ENCODE measurements around the gene TSPAN14. TPM values are rescaled to one million over a fixed set of nuclear protein-coding genes. Genes with fewer than 3 reads are reported as not detected.

Gene TSPAN14
- total and polyA plus RNA-seq, 10 of the 15 experiments (the other 5 are each of a cell fraction or from before 2014, with no cell fraction given) = 2.5 to 31.7 (median 17.9) TPM

DNA sequence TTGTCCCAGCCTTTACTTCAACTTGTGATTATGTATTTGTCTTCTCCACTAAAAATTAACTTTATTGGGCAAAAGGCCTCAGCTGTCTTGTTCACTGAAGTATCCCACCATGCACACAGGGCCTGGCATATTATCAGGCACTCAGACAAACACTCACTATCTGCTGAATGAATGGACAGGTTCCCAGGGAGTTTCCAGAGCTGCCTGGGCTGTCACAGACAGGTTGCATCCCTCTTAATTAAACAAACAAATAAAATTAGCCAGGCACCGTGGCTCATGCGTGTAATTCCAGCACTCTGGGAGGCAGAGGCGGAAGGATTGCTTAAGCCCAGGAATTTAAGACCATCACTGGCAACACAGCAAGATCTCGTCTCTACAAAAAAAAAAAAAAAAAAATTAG is 1.5 kb upstream of the TSPAN14 start:
- Histone ChIP-seq H3K27ac (ENCODE audit: control insufficient read depth, insufficient read depth) (no peak overlapping the region), H3K4me1 (ENCODE audit: control insufficient read depth, insufficient read depth, low read length) (peaks cover 37% of the 10 kb centered on the region), H2AFZ (ENCODE audit: control insufficient read depth, low read depth, low read length) (no peak overlapping the region), H3K9me3 (replicated peaks; ENCODE audit: control insufficient read depth, insufficient read depth, low read length) (peaks cover 3% of the 10 kb centered on the region; the same call in 1 of the 3 replicates), H3K9ac (ENCODE audit: control insufficient read depth, insufficient read depth, low read length) (no peak overlapping the region), H3K27me3 (replicated peaks in 1 of 2; ENCODE audit: control insufficient read depth in 2 of 2, insufficient read depth in 2 of 2, low read length in 1 of 2) (no peaks in the 10 kb centered on the region), H3K36me3 (ENCODE audit: control insufficient read depth in 2 of 2, insufficient read depth in 2 of 2, low read length in 1 of 2) (no peaks in the 10 kb centered on the region), H3K4me3 (no peak overlapping the region), H4K20me1 (ENCODE audit: control insufficient read depth, insufficient read depth) (no peaks in the 10 kb centered on the region), H3K79me2 (ENCODE audit: control insufficient read depth, insufficient read depth, low read length) (peaks cover 27% of the 10 kb centered on the region), H3K4me2 (ENCODE audit: control insufficient read depth, insufficient read depth) (no peak overlapping the region)
- RAD21 ChIA-PET (ENCODE audit: unreplicated experiment) = interaction anchor here (0.7 to 12.4 kb wide), 9 partner anchors 8 to 51 kb away, joined by 3 to 432 read pairs (median 4); no protein-coding TSS in a partner anchor
- DNase-seq (ENCODE audit: low read depth, low spot score) (no peak), ATAC-seq (no peak), FAIRE-seq (no peak)
- POLR2A ChIA-PET = interaction anchor here (0.6 to 9.6 kb wide), 7 partner anchors 17 to 261 kb away, joined by 3 to 190 read pairs (median 3); no protein-coding TSS in a partner anchor
- SMC1A ChIA-PET (ENCODE audit: uncharacterized antibody, unreplicated experiment) = interaction anchor here (0.9 to 36.0 kb wide), 7 partner anchors 8 to 98 kb away, joined by 3 to 1038 read pairs (median 5); no protein-coding TSS in a partner anchor
- WGBS (ENCODE audit: insufficient coverage, insufficient replicate concordance, low lambda C conversion rate, missing lambda C conversion rate) = 96% methylated on average over 3 of the region's 4 CpGs
- in situ Hi-C loops (cut with MboI) (no loop called here), intact Hi-C loops (cut with micrococcal nuclease; ENCODE audit: unreplicated experiment) (loop anchor here (10.0 kb wide), 1 partner anchor 652 kb away; no protein-coding TSS in a partner anchor)
- TF ChIP-seq BCL3 (IDR thresholded peaks at IDR 0.05; ENCODE audit: borderline replicate concordance, insufficient read depth, low read depth, low read length, poor library complexity, severe bottlenecking) = no peak
- no peak for TF ChIP-seq ESRRA (IDR thresholded peaks at IDR 0.05; ENCODE audit: low read length)
- no peak for TF ChIP-seq ZSCAN29 (IDR thresholded peaks at IDR 0.05)
- no peak for TF ChIP-seq E2F8 (IDR thresholded peaks at IDR 0.05; ENCODE audit: low read depth, partially characterized antibody)
- TF ChIP-seq, protein P1, sequence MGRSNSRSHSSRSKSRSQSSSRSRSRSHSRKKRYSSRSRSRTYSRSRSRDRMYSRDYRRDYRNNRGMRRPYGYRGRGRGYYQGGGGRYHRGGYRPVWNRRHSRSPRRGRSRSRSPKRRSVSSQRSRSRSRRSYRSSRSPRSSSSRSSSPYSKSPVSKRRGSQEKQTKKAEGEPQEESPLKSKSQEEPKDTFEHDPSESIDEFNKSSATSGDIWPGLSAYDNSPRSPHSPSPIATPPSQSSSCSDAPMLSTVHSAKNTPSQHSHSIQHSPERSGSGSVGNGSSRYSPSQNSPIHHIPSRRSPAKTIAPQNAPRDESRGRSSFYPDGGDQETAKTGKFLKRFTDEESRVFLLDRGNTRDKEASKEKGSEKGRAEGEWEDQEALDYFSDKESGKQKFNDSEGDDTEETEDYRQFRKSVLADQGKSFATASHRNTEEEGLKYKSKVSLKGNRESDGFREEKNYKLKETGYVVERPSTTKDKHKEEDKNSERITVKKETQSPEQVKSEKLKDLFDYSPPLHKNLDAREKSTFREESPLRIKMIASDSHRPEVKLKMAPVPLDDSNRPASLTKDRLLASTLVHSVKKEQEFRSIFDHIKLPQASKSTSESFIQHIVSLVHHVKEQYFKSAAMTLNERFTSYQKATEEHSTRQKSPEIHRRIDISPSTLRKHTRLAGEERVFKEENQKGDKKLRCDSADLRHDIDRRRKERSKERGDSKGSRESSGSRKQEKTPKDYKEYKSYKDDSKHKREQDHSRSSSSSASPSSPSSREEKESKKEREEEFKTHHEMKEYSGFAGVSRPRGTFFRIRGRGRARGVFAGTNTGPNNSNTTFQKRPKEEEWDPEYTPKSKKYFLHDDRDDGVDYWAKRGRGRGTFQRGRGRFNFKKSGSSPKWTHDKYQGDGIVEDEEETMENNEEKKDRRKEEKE (IDR thresholded peaks at IDR 0.05) = no peak
- TF ChIP-seq, protein P2, sequence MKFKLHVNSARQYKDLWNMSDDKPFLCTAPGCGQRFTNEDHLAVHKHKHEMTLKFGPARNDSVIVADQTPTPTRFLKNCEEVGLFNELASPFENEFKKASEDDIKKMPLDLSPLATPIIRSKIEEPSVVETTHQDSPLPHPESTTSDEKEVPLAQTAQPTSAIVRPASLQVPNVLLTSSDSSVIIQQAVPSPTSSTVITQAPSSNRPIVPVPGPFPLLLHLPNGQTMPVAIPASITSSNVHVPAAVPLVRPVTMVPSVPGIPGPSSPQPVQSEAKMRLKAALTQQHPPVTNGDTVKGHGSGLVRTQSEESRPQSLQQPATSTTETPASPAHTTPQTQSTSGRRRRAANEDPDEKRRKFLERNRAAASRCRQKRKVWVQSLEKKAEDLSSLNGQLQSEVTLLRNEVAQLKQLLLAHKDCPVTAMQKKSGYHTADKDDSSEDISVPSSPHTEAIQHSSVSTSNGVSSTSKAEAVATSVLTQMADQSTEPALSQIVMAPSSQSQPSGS (IDR thresholded peaks at IDR 0.05; ENCODE audit: low read length) = no peak
- TF ChIP-seq NRF1 (conservative IDR thresholded peaks at IDR 0.05; ENCODE audit: low read depth, low read length) = no peak
- no peak for TF ChIP-seq SMAD1 (IDR thresholded peaks at IDR 0.05; ENCODE audit: low read depth, partially characterized antibody)
- no peak for TF ChIP-seq CBX3 (IDR thresholded peaks at IDR 0.05; ENCODE audit: borderline replicate concordance, low read depth)
- no peak for TF ChIP-seq TARDBP (IDR thresholded peaks at IDR 0.05; ENCODE audit: borderline replicate concordance)
- TF ChIP-seq NR2F1 (conservative IDR thresholded peaks at IDR 0.05) = no peak
- no peak for TF ChIP-seq IKZF2 (IDR thresholded peaks at IDR 0.05)
- no peak for TF ChIP-seq NR2C1 (IDR thresholded peaks at IDR 0.05)
- no TSS peak for BruUV-seq (replicated peaks)
- CTCF ChIA-PET = interaction anchor here (0.6 to 21.3 kb wide), 7 partner anchors 8 to 146 kb away, joined by 3 to 852 read pairs (median 5); no protein-coding TSS in a partner anchor
